ENCODE data around the gene ABI3BP. TPM values are rescaled to one million over a fixed set of nuclear protein-coding genes. Genes with fewer than 3 reads are reported as not detected.

Gene ABI3BP
- total and polyA plus RNA-seq, 4 donors: 5.4 to 49.5 (median 39.3) TPM

DNA sequence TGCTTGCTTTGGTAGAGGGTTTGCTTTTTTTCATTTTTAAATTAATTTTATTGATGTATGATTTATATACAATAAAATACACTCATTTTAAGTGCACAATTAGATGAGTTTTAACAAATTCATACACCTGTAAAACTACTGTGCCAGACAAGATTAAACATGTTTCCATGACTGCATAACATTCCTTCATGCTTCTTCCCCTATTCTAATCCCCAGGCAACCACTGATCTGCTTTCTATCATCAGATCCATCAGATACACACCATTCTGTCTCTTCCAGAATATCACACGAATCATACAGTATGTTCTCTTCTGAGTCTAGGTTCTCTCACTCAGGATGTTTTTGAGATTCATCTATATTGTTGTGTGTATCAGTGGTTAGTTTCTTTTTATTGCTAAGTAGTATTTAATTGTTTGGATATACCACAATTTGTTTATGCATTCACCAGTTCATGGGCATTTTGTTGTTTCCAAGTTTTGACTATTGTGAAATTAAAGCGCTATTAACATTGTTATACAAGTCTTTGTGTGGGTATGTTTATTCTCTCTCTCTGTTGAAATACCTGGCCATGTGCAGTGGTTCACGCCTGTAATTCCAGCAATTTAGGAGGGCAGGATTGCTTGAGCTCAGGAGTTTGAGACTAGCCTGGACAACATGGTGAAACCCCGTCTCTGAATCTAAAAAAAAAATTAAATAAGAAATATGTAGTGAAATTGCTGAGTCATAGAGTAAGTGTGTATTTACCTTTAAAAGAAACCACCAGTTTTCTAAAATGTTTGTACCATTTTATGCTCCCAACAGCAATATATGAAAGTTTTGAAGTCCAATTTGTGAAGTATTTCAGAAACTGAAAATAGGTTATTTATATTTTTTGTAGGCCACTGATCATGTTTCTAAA is 290.9 kb downstream of the ABI3BP start:
- H3K4me3 ChIP-seq (ENCODE audit: low read depth, low read length): no peak overlapping the region
- H3K9me3 ChIP-seq (ENCODE audit: control insufficient read depth, insufficient read depth, low read length): no peaks in the 10 kb centered on the region
- H3K27ac ChIP-seq (ENCODE audit: low read depth, low read length): no peak overlapping the region
- no peaks in the 10 kb centered on the region for H3K4me1 ChIP-seq (ENCODE audit: control insufficient read depth, insufficient read depth, low read length)
- peaks cover 19% of the 10 kb centered on the region for H3K27me3 ChIP-seq (ENCODE audit: control insufficient read depth, insufficient read depth, low read length)
- 100% methylated on average over 1 of the region's 4 CpGs for WGBS (ENCODE audit: insufficient coverage)
- no peak for DNase-seq (ENCODE audit: low read depth in 4 of 6, low spot score in 6 of 6)
- H3K36me3 ChIP-seq (ENCODE audit: control insufficient read depth, insufficient read depth, low read length): no peaks in the 10 kb centered on the region

DNA sequence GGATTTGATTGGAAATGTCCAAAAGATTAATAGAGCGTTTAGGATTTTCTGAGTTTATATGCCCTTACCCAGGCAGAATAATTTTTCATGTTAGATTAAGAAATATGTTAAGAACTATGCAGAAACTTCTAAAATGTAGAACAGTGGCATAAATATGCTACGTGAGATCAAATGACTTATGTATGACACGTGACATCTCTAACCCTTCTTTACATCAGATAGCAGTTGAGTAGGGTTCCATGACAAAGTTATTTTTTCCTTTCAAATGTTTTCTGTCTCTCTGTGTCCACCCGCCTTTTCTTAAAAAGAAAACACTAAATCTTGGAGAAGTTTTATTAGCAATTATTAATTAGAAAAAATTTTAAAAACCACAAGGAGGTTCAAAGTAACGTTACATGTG is 292.5 kb downstream of the ABI3BP start:
- no peak overlapping the region for H3K4me3 ChIP-seq (ENCODE audit: low read depth, low read length)
- H3K27me3 ChIP-seq (ENCODE audit: control insufficient read depth, insufficient read depth, low read length): peaks cover 5% of the 10 kb centered on the region
- no peak for DNase-seq (ENCODE audit: low read depth in 4 of 6, low spot score in 6 of 6)
- H3K9me3 ChIP-seq (ENCODE audit: control insufficient read depth, insufficient read depth, low read length): no peaks in the 10 kb centered on the region
- no peak overlapping the region for H3K27ac ChIP-seq (ENCODE audit: low read depth, low read length)
- no peaks in the 10 kb centered on the region for H3K36me3 ChIP-seq (ENCODE audit: control insufficient read depth, insufficient read depth, low read length)
- no peaks in the 10 kb centered on the region for H3K4me1 ChIP-seq (ENCODE audit: control insufficient read depth, insufficient read depth, low read length)
- WGBS (ENCODE audit: insufficient coverage): no CpG with 5 or more reads among the region's 5 CpGs

Small RNA genes lying within 50 kb of the gene (small RNA-seq; reads per million reads assigned to genes)
- not detected for gene RNU6-865P (ENCODE audit: low replicate concordance)

Measured in spinal cord (tissue), 10 donors.